Islet precursor cell (in vitro differentiated cells): ENCODE measurements around the gene MYH10.

ENCODE experiments used
- DNase-seq: peaks from one replicate; pipeline ENCODE4 v3.0.0-alpha.2; 2018

MYH10 gene

GRCh38 chr17:8469964-8470363 lies 160.6 kb downstream of the MYH10 start:
- no peak for DNase-seq

GRCh38 chr17:8468980-8469379 lies 161.5 kb downstream of the MYH10 start:
- DNase-seq = no peak

- no peak for DNase-seq
Measured at GRCh38 chr17:8468127-8468526, 162.4 kb downstream of the MYH10 start.

GRCh38 chr17:8467527-8467926 lies 163.0 kb downstream of the MYH10 start:
- no peak for DNase-seq

- no peak for DNase-seq
Measured at GRCh38 chr17:8466873-8467272, 163.7 kb downstream of the MYH10 start.

GRCh38 chr17:8466456-8466855 lies 164.1 kb downstream of the MYH10 start:
- DNase-seq = no peak

- no peak for DNase-seq
Measured at GRCh38 chr17:8465759-8466158, 164.8 kb downstream of the MYH10 start.

- no peak for DNase-seq
Measured at GRCh38 chr17:8465356-8465755, 165.2 kb downstream of the MYH10 start.

GRCh38 chr17:8464941-8465340 lies 165.6 kb downstream of the MYH10 start:
- no peak for DNase-seq

GRCh38 chr17:8463099-8463498 lies 167.4 kb downstream of the MYH10 start:
- DNase-seq = no peak

- DNase-seq = no peak
Measured at GRCh38 chr17:8462564-8462963, 168.0 kb downstream of the MYH10 start.

- DNase-seq = no peak
Measured at GRCh38 chr17:8459831-8460230, 170.7 kb downstream of the MYH10 start.

GRCh38 chr17:8459107-8459506 lies 171.4 kb downstream of the MYH10 start:
- no peak for DNase-seq

GRCh38 chr17:8458128-8458527 lies 172.4 kb downstream of the MYH10 start:
- no peak for DNase-seq

GRCh38 chr17:8455665-8456209 lies 174.8 kb downstream of the MYH10 start:
- DNase-seq = no peak

- DNase-seq = no peak
Measured at GRCh38 chr17:8453326-8453725, 177.2 kb downstream of the MYH10 start.

GRCh38 chr17:8451933-8452614 lies 178.5 kb downstream of the MYH10 start:
- DNase-seq = no peak

- no peak for DNase-seq
Measured at GRCh38 chr17:8448310-8448709, 182.2 kb downstream of the MYH10 start.

- DNase-seq = peak; percentile 87
Measured at GRCh38 chr17:8447799-8448198, 182.7 kb downstream of the MYH10 start.

- DNase-seq = no peak
Measured at GRCh38 chr17:8445536-8445935, 185.0 kb downstream of the MYH10 start.

- DNase-seq = no peak
Measured at GRCh38 chr17:8444494-8444893, 186.0 kb downstream of the MYH10 start.

- DNase-seq = no peak
Measured at GRCh38 chr17:8443756-8444155, 186.8 kb downstream of the MYH10 start.

- DNase-seq = no peak
Measured at GRCh38 chr17:8442310-8442709, 188.2 kb downstream of the MYH10 start.

- DNase-seq = no peak
Measured at GRCh38 chr17:8441690-8442089, 188.8 kb downstream of the MYH10 start.

GRCh38 chr17:8439681-8440080 lies 190.8 kb downstream of the MYH10 start:
- DNase-seq = no peak
